ENCODE results near the gene ARHGEF4.

ARHGEF4 gene

DNA sequence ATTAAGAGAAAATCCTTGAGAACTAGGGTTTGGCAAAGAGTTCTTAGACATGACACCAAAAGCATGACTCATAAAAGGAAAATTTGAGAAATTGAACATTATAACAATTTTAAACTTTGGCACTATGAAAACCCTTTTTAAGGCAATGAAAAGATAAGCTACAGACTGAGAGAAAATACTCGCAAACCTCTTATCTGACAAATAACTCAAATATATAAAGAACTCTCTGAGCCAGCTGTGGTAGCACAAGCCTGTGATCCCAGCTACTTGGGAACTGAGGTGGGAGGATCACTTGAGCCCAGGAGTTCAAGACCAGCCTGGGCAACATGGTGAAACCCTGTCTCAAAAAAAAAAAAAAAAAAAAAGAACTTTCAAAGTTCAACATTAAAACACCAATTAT is 186.0 kb downstream of the ARHGEF4 start:
- no peak for DNase-seq

DNA sequence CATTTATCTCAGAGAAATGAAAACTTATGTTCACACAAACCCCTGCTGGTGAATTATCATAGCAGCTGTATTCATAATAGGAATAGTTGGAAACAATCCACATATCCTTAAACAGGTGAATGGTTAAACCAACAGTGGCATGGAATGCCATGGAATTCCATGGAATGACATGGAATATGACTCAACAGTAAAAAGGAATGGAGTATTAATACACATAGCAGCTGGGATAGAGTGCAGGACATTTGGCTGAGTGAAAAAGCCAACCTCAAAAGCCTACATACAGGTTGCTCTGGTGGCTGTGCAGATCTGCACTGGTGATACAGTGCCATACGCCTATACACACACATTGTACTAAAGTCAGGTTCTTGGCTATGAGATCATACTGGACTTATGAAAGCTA is 187.0 kb downstream of the ARHGEF4 start:
- DNase-seq = no peak

DNA sequence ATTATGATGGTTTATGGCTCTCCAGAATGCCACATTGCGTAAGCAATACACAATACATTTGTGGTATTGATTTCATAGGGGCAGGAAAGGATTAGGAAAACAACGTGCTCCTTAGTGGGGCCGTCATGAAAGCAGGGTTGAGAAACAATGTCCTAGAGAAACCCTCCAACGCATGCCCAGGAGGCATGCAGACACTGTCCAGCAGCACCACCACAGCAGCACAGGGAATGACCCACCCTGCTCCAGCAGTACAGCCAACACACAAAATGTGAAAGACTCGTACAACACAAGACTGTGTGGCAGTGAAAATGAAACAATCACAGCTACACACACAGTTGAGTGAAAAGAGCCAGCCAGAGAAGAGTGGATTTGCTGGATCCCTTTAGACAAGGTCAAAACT is 190.2 kb downstream of the ARHGEF4 start:
- DNase-seq = no peak

DNA sequence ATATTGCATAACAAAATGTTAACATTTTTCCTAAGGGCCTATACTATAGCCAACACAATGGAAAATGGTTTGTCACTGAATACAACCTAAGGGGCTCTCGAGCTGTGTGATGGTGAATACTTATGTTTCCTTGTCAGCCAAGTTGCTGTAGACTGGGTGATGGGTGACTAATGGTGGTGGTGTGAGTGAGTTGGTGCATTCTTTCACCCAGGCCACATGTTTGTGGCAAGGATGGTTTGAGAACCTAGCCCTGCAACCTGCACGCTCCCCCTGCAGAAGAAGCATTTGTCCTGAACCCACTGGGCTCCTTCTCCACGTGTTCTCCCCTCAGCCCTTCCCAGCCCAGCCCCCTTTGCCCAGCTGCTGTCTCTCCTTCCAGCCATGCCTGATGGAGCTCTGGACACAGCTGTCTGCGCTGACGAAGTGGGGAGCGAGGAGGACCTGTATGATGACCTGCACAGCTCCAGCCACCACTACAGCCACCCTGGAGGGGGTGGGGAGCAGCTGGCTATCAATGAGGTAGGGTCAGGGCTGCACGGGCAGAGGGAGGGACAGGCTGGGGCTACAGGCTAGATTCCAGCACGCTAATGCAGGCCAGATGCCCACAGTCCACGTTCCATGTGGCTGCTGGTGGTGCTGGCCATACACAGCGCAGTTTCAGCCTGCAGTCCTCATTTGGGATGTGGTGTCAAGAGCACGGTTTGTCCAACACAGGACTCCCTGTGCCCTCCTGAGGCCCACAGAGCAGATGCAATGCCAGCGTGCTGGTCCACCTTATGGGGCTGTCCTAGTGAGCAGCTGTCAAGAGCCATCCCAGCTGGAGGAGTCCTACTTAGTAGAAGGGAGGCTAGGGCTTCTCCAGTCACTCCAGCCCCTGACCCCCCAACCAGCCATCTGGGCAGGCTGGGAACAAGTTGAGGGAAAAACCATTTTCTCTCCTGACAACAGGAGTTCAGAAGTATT is 191.1 kb downstream of the ARHGEF4 start:
- no peak for DNase-seq

DNA sequence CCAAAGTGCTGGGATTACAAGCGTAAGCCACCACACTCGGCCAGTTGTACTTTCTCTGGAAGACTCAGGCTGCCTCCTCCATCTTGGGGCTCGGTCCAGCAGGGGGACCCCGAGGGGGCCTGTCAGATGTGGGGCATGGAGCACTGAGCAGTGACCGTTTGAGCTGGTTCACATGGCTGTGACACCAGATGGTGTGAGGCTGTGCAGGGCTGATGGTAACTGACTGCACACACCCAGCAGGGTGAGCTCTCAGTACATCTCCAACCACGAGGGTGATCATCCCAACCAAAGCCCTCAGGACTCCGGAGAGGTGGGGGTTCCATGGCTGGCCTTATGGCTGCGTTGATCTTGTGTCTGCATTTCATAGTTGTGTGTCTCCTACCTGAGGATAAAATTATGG is 193.1 kb downstream of the ARHGEF4 start:
- DNase-seq = no peak

DNA sequence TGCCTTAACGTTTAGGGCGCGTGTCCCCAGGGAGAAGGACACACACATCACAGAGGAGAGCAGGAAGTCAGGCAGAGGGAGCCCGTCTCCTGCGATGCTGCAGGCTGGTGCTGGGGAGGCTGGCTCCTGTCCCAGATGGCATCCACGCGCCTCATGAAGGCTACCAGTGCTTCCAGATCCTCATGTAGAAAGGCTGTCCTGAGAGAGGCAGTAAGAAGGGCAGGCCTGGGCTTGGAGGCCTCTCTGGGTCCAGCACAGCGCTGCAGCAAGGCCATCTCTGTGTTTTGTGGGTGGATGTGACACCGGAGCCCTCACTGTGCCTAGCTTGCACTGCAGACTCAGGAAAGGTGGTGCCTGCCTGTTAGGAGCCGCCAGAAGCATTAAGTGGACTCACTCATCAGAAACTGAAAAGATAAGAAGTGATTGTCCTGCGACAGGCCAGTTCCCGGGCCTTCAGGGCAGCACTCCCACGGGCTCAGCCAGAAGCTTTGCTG is 193.8 kb downstream of the ARHGEF4 start:
- DNase-seq = no peak

DNA sequence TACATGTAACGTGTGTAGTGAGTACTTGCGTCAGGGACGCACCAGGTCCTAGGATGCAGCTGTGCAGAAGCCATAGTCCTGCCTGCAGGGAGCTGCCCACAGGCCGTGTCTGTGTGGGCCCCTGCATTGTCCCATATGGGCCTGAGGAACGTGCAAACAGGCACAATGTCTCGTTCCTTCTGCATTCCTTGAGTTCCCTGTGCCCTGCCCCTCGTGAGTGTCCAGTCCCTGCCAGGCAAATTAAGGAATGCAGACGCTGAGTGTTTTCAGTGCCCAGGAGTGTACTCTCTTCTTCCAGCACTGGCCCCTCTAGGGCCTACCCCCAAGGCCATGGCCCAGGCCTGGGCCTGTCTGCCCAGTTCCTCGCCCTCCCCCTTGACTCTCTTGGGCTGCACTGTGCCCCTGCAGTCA is 194.7 kb downstream of the ARHGEF4 start:
- DNase-seq = no peak

DNA sequence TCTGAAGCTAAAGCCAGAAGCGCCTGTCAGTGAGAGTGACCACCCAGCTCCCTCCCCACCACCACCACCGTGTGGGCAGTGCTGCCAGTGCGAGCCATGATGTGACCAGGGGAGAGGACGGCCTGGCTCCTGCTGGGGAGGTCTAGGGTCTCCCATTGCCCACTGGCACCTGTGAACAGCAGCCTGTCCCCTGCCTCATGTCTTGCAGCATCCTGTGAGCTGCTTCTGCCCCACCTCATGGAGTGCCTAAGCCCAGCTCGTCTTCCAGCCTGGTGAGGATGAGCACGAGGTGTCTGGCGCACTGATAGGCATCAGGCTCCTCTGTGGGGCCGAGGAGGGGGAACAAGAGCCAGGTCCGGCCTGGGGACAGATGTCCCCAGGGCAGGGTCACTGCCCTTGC is 195.2 kb downstream of the ARHGEF4 start:
- no peak for DNase-seq

DNA sequence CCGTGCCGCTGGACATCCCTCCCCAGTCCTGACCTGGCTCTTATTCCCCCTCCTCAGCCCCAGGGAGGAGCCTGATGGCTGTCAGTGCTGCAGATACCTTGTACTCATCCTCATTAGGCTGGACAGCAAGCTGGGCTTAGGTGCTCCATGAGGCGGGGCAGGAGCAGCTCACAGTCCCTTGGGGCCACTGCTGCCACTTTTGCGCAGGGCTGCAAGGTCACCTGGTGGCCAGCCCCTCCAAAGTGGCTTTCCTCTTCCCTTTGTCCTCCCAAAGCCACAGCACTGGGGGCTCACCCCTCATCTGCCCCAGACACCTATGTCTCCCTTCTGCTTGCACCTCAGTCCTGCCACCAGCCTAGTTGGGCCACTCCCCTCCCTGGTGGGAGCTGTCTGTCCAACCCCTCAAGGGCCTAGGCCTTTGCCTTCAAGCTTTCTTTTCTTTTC is 195.7 kb downstream of the ARHGEF4 start:
- DNase-seq = no peak

DNA sequence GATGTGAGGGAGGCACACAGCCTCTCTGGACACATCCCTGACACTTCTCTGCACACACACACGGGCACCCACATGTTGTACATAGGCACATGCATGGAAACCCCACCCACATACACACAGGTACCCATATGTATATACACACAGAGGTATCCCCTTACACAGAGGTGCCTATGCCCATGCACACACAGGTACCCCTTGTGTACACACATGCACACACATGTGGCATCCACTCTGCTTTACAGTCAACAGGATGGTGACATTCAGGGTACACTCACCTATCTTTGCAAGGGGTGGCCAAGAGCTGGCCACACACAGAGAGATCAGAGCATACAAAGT is 197.0 kb downstream of the ARHGEF4 start:
- no peak for DNase-seq

DNA sequence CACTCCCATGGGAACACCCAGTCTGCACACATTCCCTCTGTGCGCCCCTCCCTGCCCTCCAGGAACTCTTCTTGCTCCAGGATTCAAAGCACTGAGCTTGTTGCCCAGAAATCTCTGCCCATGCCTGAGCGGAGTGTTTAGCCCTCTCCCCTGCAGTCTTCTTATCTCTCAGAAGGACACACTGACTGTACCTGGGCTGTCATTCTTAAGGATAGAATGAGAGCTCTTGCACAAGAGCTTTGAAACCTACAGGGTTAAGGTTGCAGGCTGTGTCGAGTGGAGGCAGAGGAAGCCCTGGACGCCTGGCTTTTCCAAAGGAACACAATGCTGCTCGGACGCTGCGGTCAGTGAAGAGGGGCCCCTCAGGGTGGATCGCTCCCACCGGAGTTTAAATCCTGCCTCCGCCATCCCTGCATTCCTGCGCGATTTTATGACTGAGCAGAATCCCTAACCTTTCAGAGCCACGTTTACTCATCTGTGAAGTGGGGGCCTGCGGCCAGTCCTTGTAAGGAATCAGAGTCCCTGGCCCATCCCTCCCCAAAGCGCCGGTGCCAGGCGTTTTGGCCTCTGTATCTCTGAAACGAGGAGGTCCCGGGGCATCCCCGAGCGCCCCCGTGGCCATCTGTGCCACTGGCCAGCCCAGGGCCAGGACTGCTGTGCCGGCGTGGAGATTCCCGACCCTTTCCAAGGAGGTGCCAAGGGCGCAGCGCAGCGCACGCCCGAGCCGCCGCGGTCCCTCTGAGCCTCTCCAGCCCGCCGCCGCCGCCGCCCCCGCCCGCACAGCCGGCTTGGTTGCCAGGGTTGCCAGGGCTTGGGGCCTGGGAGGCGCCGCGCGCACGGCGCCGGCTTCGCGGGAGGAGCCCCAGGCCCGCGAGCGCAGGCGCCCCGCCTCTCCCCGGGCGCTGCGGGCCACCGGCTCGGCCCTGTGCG is 197.7 kb downstream of the ARHGEF4 start:
- no peak for DNase-seq

DNA sequence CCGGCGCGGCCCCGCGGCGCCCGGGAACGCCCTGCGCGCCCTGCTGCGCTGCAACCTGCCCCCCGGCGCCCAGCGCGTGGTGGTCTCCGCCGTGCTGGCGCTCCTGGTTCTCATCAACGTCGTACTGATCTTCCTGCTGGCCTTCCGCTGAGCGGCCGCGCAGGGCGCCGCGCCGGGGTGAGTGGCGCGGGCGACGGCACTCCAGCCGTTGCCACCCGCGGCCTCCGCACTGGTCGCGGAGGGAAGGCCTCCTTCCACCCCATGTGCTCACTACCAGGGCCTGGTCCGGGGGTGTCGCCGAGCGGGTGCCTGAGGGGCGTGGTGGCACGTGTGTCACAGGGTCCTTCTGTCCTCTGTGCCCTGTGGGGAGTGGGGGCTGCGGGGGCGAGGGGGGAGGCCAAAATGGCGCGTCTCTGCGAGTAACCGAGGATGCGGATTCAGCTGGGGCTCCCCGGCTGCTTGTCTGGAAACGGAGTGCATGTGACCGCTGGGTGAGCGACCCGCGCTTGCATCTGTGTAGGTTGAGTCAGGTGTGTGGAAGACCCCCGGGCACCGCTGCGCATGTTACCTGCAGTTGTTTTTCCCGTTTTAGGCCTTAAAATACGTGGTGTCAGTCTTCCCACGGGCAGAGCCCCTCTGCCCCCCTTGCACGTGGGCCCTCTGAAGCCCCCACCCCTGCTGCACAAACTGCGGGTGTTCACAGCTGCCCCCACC is 198.6 kb downstream of the ARHGEF4 start:
- DNase-seq = no peak

DNA sequence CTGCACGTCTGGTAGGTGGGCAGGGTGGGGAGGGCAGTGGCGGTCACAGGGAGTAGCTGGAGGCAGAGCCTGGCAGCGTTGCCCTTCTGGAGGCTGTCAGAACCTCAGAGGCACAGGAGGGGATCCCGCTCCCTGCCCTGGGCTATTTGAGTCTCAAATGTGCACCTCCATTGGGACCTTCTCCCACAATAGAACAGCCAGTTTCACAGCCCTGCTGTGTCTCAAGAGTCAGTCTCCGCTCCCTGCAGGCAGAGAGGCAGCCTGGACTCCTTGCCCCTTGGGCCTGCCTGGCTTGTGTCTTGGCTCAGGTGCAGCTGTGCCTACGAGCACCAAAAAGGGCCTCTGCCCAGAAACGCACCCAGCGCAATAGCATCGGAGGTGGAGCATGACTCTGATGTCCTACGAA is 199.1 kb downstream of the ARHGEF4 start:
- no peak for DNase-seq

DNA sequence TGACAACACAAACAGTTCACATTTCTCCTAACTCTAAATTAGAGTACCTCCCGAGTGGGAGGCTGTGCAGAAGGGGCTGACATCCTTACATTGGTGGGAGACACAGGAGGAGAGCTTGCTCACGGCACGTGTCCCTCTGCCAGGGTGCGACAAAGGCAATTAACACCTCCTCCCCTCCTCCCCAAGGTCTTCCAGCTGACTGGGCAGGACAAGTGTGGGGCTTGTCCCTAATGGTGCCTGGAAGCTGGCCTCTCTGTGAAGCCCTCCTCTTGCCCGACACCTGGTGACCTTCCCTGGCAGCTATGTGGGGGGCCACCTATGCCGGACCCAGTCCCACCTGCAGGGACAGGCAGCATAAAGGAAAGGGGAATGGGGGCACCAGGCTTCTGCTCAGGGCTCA is 199.6 kb downstream of the ARHGEF4 start:
- DNase-seq = no peak

DNA sequence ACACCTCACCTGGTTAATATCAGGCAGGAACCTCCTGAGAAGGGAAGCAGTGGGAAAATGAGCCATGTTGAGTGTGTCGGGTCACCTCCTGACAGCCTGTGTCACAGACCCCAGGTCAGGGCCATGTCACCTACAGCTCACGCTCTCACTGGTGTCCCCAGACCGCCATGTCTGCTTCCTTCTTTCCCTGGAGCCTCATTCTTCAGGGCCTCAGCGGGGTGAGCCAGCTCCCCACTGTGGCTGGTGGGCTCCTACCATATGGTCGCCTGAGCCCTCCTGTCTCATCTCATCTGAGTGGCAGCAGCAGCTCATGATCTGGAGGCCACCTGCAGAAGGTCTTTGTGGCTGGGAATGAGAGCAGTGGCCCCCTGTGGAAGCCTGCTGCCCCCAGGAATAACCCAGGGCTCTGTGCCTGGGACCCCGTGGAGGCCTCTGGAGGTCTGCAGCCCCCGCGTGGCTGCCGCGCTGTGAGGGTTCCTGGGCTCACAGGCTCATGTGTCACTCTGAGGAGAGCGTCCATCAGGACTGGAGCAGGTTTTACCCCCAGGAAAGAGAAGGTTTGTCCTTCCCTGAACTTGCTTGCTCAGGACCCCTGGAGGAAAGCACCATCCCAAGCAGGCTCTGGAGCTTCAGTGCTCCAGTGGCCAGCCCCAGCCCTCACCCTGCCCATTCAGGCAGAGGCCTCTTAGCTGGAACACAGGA is 200.1 kb downstream of the ARHGEF4 start:
- DNase-seq = no peak

DNA sequence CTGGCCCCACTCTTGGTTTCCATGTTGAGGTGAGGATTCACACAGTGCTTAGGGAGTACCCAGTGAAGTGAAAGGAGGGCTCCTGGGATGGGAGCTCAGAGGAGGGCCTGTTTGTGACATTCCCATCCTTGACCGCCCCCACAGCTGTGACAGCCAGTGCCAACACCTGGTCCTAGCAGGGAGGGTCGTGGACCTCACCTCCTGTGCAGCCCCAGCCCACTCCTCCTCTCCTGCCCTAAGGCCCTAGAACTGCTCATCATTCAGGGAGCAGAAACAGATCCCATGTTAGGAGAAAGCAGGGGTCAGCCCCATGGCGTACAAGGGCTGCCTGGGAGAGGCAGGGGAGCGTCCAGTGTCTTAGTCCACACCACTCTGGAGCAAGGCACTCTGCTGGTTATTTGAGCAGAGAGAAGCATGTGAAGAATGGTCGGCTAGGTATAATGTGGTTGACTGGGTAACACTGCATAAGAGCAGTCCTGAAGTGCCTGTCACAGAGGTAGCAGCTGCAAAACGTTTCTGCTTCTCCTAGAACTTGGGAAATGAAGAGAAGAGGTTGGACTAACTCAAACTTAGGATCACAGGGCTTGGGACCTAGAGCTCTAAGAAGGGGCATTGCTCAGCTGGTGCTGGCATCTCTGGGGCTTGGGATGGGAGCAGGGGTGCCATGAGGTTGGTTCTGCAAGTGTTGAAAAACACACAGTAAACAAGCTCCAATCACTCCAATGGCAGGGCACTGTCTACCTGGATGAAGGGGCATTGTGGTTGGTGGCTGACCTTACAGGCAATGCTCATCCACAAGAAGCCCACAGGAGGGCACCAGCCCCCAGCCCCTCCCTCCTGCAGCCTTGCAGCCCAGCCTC is 200.9 kb downstream of the ARHGEF4 start:
- no peak for DNase-seq

DNA sequence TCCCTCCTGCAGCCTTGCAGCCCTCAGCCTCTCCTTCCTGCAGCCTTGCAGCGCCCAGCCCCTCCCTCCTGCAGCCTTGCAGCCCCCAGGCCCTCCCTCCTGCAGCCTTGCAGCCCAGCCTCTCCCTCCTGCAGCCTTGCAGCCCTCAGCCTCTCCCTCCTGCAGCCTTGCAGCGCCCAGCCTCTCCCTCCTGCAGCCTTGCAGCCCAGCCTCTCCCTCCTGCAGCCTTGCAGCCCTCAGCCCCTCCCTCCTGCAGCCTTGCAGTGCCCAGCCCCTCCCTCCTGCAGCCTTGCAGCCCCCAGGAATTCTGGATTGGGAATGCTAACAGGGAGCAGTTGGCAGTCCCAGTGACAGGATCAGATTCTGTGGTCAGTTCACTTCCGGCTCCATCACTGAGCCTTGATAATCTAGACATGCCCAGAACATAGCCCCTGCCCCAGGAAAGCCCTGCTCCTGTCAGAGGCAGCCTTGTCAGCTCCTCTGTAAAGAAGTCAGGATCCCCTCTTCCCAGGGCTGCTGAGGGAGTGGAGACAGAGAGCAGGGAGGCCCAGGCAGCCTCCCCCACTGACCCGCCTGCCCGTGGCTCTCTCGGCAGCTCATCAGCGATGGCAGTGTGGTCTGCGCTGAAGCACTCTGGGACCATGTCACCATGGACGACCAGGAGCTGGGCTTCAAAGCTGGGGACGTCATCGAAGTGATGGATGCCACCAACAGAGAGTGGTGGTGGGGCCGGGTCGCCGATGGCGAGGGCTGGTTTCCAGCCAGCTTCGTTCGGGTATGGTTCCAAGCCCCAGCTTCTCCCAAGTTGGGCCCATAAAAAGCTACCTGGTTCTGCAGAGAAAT is 201.8 kb downstream of the ARHGEF4 start:
- no peak for DNase-seq

DNA sequence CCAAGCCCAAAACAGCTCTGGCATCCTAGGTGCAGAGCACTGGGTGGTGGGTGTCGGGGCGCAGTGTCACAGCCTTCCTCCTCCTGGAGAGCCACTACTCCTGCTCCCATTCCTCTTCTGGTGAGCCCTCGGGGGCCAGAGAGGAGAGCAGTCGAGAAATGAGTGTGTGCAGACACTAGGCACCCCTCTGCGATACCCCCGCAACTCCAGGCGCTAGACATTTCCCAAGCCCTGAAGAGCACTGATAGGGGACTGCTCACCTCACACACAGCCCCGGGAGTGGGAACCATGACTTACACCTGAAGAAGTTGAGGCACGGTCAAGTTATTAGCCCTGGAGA is 202.4 kb downstream of the ARHGEF4 start:
- DNase-seq = no peak

DNA sequence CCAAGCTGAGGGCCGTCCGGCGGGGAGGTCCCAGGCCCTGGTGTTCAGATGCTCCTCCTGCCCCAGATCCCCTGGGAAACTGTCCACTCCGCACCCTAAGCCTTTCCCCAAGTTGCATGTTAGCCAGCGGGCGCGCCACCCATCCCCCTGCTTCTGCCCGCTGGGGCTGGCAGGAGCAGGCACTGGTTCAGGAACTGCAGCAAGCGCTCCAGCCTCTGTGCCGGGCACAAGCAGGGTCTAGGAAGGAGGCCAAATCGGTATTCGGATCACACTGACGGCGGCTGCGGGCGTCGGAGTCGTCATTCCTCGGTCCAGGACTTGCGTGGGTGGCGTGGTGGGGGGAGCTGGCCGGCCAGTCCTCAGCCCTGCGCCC is 202.8 kb downstream of the ARHGEF4 start:
- DNase-seq = no peak

DNA sequence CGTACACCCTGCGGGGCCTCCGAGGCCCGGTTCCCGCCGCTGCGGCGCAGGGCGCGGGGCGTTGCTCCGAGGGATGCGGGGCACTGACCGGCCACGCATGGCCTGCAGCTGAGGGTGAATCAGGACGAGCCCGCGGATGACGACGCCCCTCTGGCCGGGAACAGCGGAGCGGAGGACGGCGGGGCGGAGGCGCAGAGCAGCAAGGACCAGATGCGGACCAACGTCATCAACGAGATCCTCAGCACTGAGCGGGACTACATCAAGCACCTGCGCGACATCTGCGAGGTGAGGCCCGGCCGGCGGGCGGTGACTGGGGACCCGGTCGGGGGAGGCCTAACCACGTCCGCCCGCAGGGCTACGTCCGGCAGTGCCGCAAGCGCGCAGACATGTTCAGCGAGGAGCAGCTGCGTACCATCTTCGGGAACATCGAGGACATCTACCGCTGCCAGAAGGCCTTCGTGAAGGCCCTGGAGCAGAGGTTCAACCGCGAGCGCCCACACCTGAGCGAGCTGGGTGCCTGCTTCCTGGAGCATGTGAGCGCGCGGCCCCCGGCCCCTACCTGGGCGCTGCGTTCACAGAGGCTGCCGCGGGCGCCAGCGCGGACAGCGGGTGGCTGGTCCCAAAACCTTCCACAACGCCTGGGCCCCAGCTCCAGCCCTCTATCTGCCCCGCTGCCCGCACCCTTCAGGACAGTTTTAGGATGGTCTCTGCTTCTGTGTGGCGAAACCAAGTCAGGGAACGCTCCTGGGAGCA is 203.4 kb downstream of the ARHGEF4 start:
- peak in 2 of 5 experiments; percentile 19 to 66 for DNase-seq
